Activated B cell treated with CpG ODN at 0.5 μM for 24 hours (primary cell): ENCODE results near the gene ZXDB. TPM values are rescaled to one million over a fixed set of nuclear protein-coding genes. Genes with fewer than 3 reads are reported as not detected.
"Not testable (repeated sequence)": the region's sequence is repeated elsewhere in the genome, so short reads cannot be mapped to it uniquely, and the experiment has no call there.

ENCODE experiments used
- ATAC-seq: fragments of 200-7000 bp; cut with Tn5 transposase; one replicate; pipeline ENCODE4 v1.10.0; 2021; ENCODE audit warnings: low read depth, mild to moderate bottlenecking, moderate library complexity
- CTCF ChIA-PET: fragments of 350-600 bp; sonication (Branson Sonifier 250); formaldehyde crosslinking; loops from one replicate; lab custom pipeline; 2021; ENCODE audit warnings: antibody characterized with exemption; lab: Charles Lee
- POLR2A ChIA-PET: fragments of 350-600 bp; sonication (Branson Sonifier 250); formaldehyde crosslinking; loops from one replicate; lab custom pipeline; 2021; ENCODE audit warnings: antibody characterized with exemption; lab: Charles Lee
- DNase-seq: peaks from one replicate; pipeline ENCODE4 v3.0.0; 2022
- H3K27ac Mint-ChIP-seq: one replicate; pipeline ENCODE4 v1.8.0; 2020; ENCODE audit warnings: mixed read lengths
- H3K27me3 Mint-ChIP-seq: one replicate; pipeline ENCODE4 v1.8.0; 2021; ENCODE audit warnings: mixed read lengths
- H3K36me3 Mint-ChIP-seq: one replicate; pipeline ENCODE4 v1.8.0; 2021; ENCODE audit warnings: low read depth, mixed read lengths
- H3K4me1 Mint-ChIP-seq: one replicate; pipeline ENCODE4 v1.8.0; 2021; ENCODE audit warnings: mixed read lengths
- H3K4me3 Mint-ChIP-seq: one replicate; pipeline ENCODE4 v1.8.0; 2020; ENCODE audit warnings: mild to moderate bottlenecking, mixed read lengths
- H3K9me3 Mint-ChIP-seq: one replicate; pipeline ENCODE4 v1.8.0; 2020; ENCODE audit warnings: mixed read lengths
- CTCF ChIP-seq: fragments of 200-600 bp; IDR thresholded peaks from one replicate; pipeline ENCODE4 v1.8.0; 2022; ENCODE audit warnings: antibody characterized with exemption, mild to moderate bottlenecking
- intact Hi-C: fragments of 100-400 bp; cut with micrococcal nuclease; formaldehyde crosslinking; loops from one replicate; pipeline ENCODE4 v1.15.1; 2024
- total RNA-seq: library from RNA; stranded (reverse); gene quantifications from 2 replicates; pipeline ENCODE4 v1.2.3, GENCODE V29; 2022

ZXDB gene
- total RNA-seq, result 11.4 and 11.8 TPM in 2 replicates

GRCh38 chrX:57591284-57592159, at the start of gene ZXDB:
Gene ZXDB (plus strand): TSS chrX:57592011. CDS start chrX:57592049, 38 bp downstream.
- H3K27me3 Mint-ChIP-seq, CTCF ChIA-PET, DNase-seq, H3K9me3 Mint-ChIP-seq: not testable (repeated sequence)
- H3K4me1 Mint-ChIP-seq, result peaks cover 42% of the 10 kb centered on the region
- POLR2A ChIA-PET, result interaction anchor here (0.8 kb wide), 1 partner anchor 17 kb away, joined by 3 read pairs; no protein-coding TSS in a partner anchor
- H3K27ac Mint-ChIP-seq, result peak within 1 kb of the TSS; percentile 93
- H3K4me3 Mint-ChIP-seq, result peak within 1 kb of the TSS; percentile 85
- intact Hi-C loops, result loop anchor here (2.0 to 10.0 kb wide), 6 partner anchors 321 to 1874 kb away; partner anchors contain the start of genes RRAGB, SPIN2B, SPIN3 and ZXDA
- ATAC-seq, result peak; percentile 60
- peaks cover 19% of the 10 kb centered on the region for H3K36me3 Mint-ChIP-seq

- Mint-ChIP-seq H3K36me3 (no peaks in the 10 kb centered on the region), H3K4me1 (no peaks in the 10 kb centered on the region), H3K27ac (no peak overlapping the region), H3K27me3 (peaks cover 3% of the 10 kb centered on the region), H3K4me3 (no peak overlapping the region), H3K9me3 (peaks cover 4% of the 10 kb centered on the region)
- TF ChIP-seq CTCF, result no peak
- DNase-seq (no peak), ATAC-seq (no peak)
- ChIA-PET CTCF (no interaction called here), POLR2A (no interaction called here)
- intact Hi-C loops, result no loop called here
Observed at GRCh38 chrX:57565198-57565597, 26.6 kb upstream of the ZXDB start.

- no peak overlapping the region for H3K27ac Mint-ChIP-seq
- TF ChIP-seq CTCF, result no peak
- intact Hi-C loops, result loop anchor here (1.0 to 2.0 kb wide), 2 partner anchors 346 to 453 kb away; no protein-coding TSS in a partner anchor
- no peaks in the 10 kb centered on the region for H3K4me1 Mint-ChIP-seq
- ATAC-seq (no peak), DNase-seq (no peak)
- H3K36me3 Mint-ChIP-seq, result no peaks in the 10 kb centered on the region
- H3K4me3 Mint-ChIP-seq, result no peak overlapping the region
- H3K27me3 Mint-ChIP-seq, result no peaks in the 10 kb centered on the region
- CTCF ChIA-PET, result no interaction called here
- H3K9me3 Mint-ChIP-seq, result no peaks in the 10 kb centered on the region
- POLR2A ChIA-PET, result interaction anchor here (0.6 kb wide), 1 partner anchor 18 kb away, joined by 3 read pairs; the partner anchor contains the start of gene ZXDB
Observed at GRCh38 chrX:57573754-57574153, 18.1 kb upstream of the ZXDB start.

GRCh38 chrX:57582948-57583347, 8.9 kb upstream of the ZXDB start:
- CTCF ChIA-PET, ATAC-seq, intact Hi-C loops, H3K27ac Mint-ChIP-seq, DNase-seq, H3K36me3 Mint-ChIP-seq, H3K9me3 Mint-ChIP-seq, H3K4me3 Mint-ChIP-seq, H3K4me1 Mint-ChIP-seq, H3K27me3 Mint-ChIP-seq: not testable (repeated sequence)
- POLR2A ChIA-PET, result interaction anchor here (0.7 kb wide), 1 partner anchor 296 kb away, joined by 3 read pairs; no protein-coding TSS in a partner anchor

- ATAC-seq (no peak), DNase-seq (no peak)
- no peak for TF ChIP-seq CTCF
- Mint-ChIP-seq H3K4me3 (no peak overlapping the region), H3K27me3 (peaks cover 2% of the 10 kb centered on the region), H3K4me1 (peaks cover 5% of the 10 kb centered on the region), H3K36me3 (no peaks in the 10 kb centered on the region), H3K27ac (no peak overlapping the region), H3K9me3 (no peaks in the 10 kb centered on the region)
- POLR2A ChIA-PET, result interaction anchor here (0.7 kb wide), 1 partner anchor 296 kb away, joined by 3 read pairs; no protein-coding TSS in a partner anchor
- CTCF ChIA-PET, result no interaction called here
- intact Hi-C loops, result no loop called here
Observed at GRCh38 chrX:57583477-57583876, 8.3 kb upstream of the ZXDB start.

GRCh38 chrX:57586360-57586759, 5.5 kb upstream of the ZXDB start:
- Mint-ChIP-seq H3K36me3 (no peaks in the 10 kb centered on the region), H3K27ac (no peak overlapping the region), H3K4me1 (peaks cover 12% of the 10 kb centered on the region), H3K27me3 (peaks cover 2% of the 10 kb centered on the region), H3K4me3 (no peak overlapping the region), H3K9me3 (no peaks in the 10 kb centered on the region)
- CTCF ChIA-PET, result no interaction called here
- TF ChIP-seq CTCF, result no peak
- DNase-seq (no peak), ATAC-seq (no peak)
- intact Hi-C loops, result no loop called here
- POLR2A ChIA-PET, result no interaction called here
